Brain microvascular endothelial cell (primary cell): ENCODE data around the gene TMEM204.

Experiments used
- DNase-seq: peaks from one replicate; pipeline ENCODE4 v3.0.0-alpha.2; 2020
- H3K27ac ChIP-seq: fragments of 250-450 bp; sonication (Bioruptor Pico); 2 replicates; pipeline ENCODE4 v1.5.1; 2020; ENCODE audit warnings: mild to moderate bottlenecking, moderate library complexity
- H3K27me3 ChIP-seq: fragments of 250-450 bp; sonication (Bioruptor Pico); replicated peaks from 2 replicates; pipeline ENCODE4 v1.5.1; 2020; ENCODE audit warnings: mild to moderate bottlenecking
- H3K36me3 ChIP-seq: fragments of 250-450 bp; sonication (Bioruptor Pico); replicated peaks from 2 replicates; pipeline ENCODE4 v1.5.1; 2020; ENCODE audit warnings: mild to moderate bottlenecking
- H3K4me3 ChIP-seq: 2 replicates; pipeline ENCODE4 v1.5.1; 2011; ENCODE audit warnings: low read depth, mild to moderate bottlenecking, control low read depth, low read length, moderate library complexity
- in situ Hi-C: cut with HindIII; loops from 2 replicates; pipeline ENCODE4 v1.10.0; 2017; ENCODE audit warnings: low sequenced_read_pairs, low pct_ligation_motif_present
- TF ChIP-seq, protein P1 (sequence below): IDR thresholded peaks from 2 replicates; pipeline ENCODE4 v1.5.1; 2011; ENCODE audit warnings: low read depth, mild to moderate bottlenecking, moderate library complexity, low read length, control low read depth, inconsistent platforms; ENCODE audit errors: missing control alignments

The TMEM204 gene

DNA sequence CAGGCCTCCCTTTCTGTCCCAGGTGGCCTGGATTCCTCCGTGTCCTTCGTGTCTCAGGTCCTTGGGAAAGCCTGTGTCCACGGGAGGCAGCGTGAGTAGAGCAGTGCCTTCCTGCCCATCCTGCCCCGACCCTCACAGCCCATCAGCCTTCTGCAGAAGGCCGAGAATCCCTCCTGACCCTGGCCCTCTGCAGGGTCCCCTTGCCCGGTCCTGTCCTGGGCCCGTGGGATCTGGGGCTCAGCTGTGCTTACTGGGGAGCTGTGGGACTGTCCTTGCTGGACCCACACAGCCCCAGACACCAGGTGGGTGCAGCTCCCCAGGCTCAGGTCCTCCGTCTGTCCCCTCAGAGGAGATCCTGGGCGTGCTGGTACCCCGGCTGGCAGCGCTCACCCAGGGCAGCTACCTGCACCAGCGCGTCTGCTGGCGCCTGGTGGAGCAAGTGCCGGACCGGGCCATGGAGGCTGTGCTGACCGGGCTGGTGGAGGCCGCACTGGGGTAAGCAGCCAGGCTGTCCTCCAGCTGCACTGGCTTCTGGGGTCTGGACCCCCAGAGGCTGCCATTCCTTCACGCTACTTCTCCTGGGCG is 36.4 kb upstream of the TMEM204 start:
- no peak for DNase-seq
- Histone ChIP-seq H3K27ac (no peak overlapping the region), H3K4me3 (no peak overlapping the region), H3K36me3 (peaks cover 29% of the 10 kb centered on the region), H3K27me3 (no peaks in the 10 kb centered on the region)
- TF ChIP-seq, protein P1, sequence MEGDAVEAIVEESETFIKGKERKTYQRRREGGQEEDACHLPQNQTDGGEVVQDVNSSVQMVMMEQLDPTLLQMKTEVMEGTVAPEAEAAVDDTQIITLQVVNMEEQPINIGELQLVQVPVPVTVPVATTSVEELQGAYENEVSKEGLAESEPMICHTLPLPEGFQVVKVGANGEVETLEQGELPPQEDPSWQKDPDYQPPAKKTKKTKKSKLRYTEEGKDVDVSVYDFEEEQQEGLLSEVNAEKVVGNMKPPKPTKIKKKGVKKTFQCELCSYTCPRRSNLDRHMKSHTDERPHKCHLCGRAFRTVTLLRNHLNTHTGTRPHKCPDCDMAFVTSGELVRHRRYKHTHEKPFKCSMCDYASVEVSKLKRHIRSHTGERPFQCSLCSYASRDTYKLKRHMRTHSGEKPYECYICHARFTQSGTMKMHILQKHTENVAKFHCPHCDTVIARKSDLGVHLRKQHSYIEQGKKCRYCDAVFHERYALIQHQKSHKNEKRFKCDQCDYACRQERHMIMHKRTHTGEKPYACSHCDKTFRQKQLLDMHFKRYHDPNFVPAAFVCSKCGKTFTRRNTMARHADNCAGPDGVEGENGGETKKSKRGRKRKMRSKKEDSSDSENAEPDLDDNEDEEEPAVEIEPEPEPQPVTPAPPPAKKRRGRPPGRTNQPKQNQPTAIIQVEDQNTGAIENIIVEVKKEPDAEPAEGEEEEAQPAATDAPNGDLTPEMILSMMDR = no peak
- in situ Hi-C loops = no loop called here

DNA sequence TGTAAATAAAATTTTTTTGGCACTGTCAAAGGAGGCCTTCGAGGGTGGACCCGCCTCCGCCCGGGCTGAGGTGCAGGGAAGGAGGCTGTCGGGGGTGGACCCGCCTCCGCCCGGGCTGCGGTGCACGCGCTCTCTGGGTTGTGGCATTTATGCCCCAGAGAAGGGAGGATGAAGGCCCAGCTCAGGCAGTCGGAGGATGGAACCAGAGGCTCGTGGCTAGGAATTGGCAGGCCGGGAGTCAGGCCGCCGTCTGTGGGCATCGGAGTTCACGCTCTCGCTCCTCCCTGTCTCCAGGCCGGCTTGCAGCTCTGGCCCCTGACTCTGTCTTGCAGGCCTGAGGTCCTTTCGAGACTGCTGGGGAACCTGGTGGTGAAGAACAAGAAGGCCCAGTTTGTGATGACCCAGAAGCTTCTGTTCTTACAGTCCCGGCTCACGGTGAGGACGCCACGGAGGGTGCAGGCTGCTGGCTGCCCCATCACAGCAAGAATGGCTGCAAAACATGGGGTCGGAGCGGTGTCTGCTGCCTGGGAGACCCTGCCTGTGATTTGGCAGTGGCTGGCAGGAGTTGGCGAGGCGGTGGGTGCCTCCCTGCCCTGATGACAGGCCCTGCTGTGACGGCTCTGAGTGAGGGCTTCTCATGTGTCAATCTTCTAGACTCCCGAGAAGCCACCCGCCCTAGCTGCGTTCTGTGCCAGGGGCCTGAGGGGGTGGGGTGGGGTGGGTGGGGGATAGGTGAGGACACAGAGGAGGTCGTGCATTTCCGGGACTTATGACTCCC is 34.4 kb upstream of the TMEM204 start:
- Histone ChIP-seq H3K4me3 (no peak overlapping the region), H3K36me3 (peaks cover 40% of the 10 kb centered on the region), H3K27me3 (no peaks in the 10 kb centered on the region), H3K27ac (no peak overlapping the region)
- in situ Hi-C loops = no loop called here
- TF ChIP-seq, protein P1 = no peak
- no peak for DNase-seq

- TF ChIP-seq, protein P1 = no peak
- no peak overlapping the region for H3K4me3 ChIP-seq
- H3K27ac ChIP-seq = no peak overlapping the region
- peaks cover 37% of the 10 kb centered on the region for H3K36me3 ChIP-seq
- DNase-seq = no peak
- no peaks in the 10 kb centered on the region for H3K27me3 ChIP-seq
- in situ Hi-C loops = no loop called here
Measured at GRCh38 chr16:1499756-1500464, 33.6 kb upstream of the TMEM204 start.

DNA sequence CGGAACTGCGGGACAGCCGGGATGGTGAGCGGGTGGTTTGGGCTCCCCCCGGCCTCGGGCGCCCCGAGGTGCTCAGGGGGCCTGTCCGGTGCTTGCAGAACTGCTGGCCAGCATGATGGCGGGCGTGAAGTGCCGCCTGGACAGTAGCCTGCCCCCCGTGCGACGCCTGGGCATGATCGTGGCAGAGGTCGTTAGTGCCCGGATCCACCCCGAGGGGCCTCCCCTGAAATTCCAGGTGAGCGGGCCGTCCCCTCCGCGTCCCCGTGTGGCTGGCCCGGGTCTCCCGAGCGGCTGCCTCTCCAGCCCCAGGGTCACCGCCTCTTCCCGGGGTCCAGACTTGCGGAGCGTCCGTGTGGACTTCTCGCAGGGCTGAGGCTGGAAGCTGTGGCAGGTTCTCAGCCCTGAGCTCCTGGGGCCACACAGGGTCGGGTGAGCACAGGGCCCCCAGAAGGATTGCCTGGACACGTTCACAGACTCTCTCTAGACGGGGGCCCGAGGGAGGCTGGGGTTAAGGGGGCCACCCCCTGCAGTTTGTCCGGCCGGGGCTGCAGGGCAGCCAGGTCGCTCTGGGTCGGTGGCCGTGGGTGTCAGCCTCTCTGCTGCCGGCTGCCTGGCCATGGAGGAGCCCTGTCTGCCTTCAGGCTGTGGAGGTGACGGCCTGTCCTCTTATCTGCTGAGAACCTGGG is 32.9 kb upstream of the TMEM204 start:
- H3K4me3 ChIP-seq = no peak overlapping the region
- no peak overlapping the region for H3K27ac ChIP-seq
- peaks cover 35% of the 10 kb centered on the region for H3K36me3 ChIP-seq
- H3K27me3 ChIP-seq = no peaks in the 10 kb centered on the region
- DNase-seq = no peak
- in situ Hi-C loops = no loop called here
- TF ChIP-seq, protein P1 = no peak

- no peak for DNase-seq
- TF ChIP-seq, protein P1 = no peak
- Histone ChIP-seq H3K4me3 (no peak overlapping the region), H3K36me3 (peaks cover 33% of the 10 kb centered on the region), H3K27ac (no peak overlapping the region), H3K27me3 (no peaks in the 10 kb centered on the region)
- in situ Hi-C loops = no loop called here
Measured at GRCh38 chr16:1501630-1502029, 31.8 kb upstream of the TMEM204 start.
